ENCODE measurements around the gene RXFP4. TPM values are rescaled to one million over a fixed set of nuclear protein-coding genes. Genes with fewer than 3 reads are reported as not detected.

Gene RXFP4
- polyA plus RNA-seq, 1 donor (not counting 4 experiments of a cell fraction or from before 2014, with no cell fraction given), result not detected

GRCh38 chr1:155982106-155982505 lies 40.7 kb downstream of the RXFP4 start:
- FAIRE-seq, result no peak
- H3K27me3 ChIP-seq (ENCODE audit: control insufficient read depth, extremely low read depth, insufficient read depth, low read length), result no peaks in the 10 kb centered on the region
- peak overlapping the region; percentile 97 for H3K4me2 ChIP-seq (ENCODE audit: control insufficient read depth, extremely low read depth, insufficient read depth, low read depth, low read length)
- H3K9me3 ChIP-seq (ENCODE audit: control insufficient read depth, low read depth, low read length), result no peaks in the 10 kb centered on the region
- peak overlapping the region in 1 of 3 experiments; percentile 62 for H3K4me3 ChIP-seq (ENCODE audit: control insufficient read depth in 2 of 3, extremely low read depth in 1 of 3, insufficient read depth in 2 of 3, low read depth in 1 of 3, low read length in 3 of 3)
- DNase-seq (ENCODE audit: low read depth, low spot score), result no peak
- H3K9ac ChIP-seq (ENCODE audit: control insufficient read depth, extremely low read depth, insufficient read depth, low read length), result peak overlapping the region; percentile 44
- peaks cover 23% of the 10 kb centered on the region for H3K79me2 ChIP-seq (ENCODE audit: control insufficient read depth, insufficient read depth, low read length)
- peak overlapping the region; percentile 93 for H3K27ac ChIP-seq (ENCODE audit: control insufficient read depth, insufficient read depth, low read length)
- dilution Hi-C loops (cut with MboI; ENCODE audit: extremely low pct_ligation_motif_present, low sequenced_read_pairs), result no loop called here
- TF ChIP-seq EZH2 (IDR thresholded peaks at IDR 0.05; ENCODE audit: low read length), result no peak
- no peak for TF ChIP-seq CTCF (optimal IDR thresholded peaks at IDR 0.05 in 1 of 3, IDR thresholded peaks at IDR 0.05 in 1 of 3, conservative IDR thresholded peaks at IDR 0.05 in 1 of 3; ENCODE audit: extremely low read depth in 1 of 3, insufficient read depth in 2 of 3, low read length in 3 of 3)
- H2AFZ ChIP-seq (ENCODE audit: control insufficient read depth, low read length), result no peak overlapping the region
- H4K20me1 ChIP-seq (ENCODE audit: control insufficient read depth, extremely low read depth, insufficient read depth, low read length), result no peaks in the 10 kb centered on the region
- H3K4me1 ChIP-seq (ENCODE audit: control insufficient read depth, extremely low read depth, insufficient read depth, low read length), result peaks cover 61% of the 10 kb centered on the region
- no peaks in the 10 kb centered on the region for H3K36me3 ChIP-seq (ENCODE audit: control insufficient read depth in 2 of 2, extremely low read depth in 1 of 2, insufficient read depth in 2 of 2, low read length in 2 of 2)
- peaks cover 2% of the 10 kb centered on the region for H3K9me1 ChIP-seq (ENCODE audit: control insufficient read depth, extremely low read depth, insufficient read depth, low read length)

GRCh38 chr1:155983191-155984024 lies 42.0 kb downstream of the RXFP4 start:
- no peaks in the 10 kb centered on the region for H3K9me3 ChIP-seq (ENCODE audit: control insufficient read depth, low read depth, low read length)
- FAIRE-seq, result peak; percentile 43
- peak; percentile 61 for DNase-seq (ENCODE audit: low read depth, low spot score)
- peak overlapping the region in 1 of 3 experiments; percentile 62 for H3K4me3 ChIP-seq (ENCODE audit: control insufficient read depth in 2 of 3, extremely low read depth in 1 of 3, insufficient read depth in 2 of 3, low read depth in 1 of 3, low read length in 3 of 3)
- H3K27ac ChIP-seq (ENCODE audit: control insufficient read depth, insufficient read depth, low read length), result peak overlapping the region; percentile 93
- peaks cover 10% of the 10 kb centered on the region for H3K79me2 ChIP-seq (ENCODE audit: control insufficient read depth, insufficient read depth, low read length)
- H3K36me3 ChIP-seq (ENCODE audit: control insufficient read depth in 2 of 2, extremely low read depth in 1 of 2, insufficient read depth in 2 of 2, low read length in 2 of 2), result no peaks in the 10 kb centered on the region
- H3K4me1 ChIP-seq (ENCODE audit: control insufficient read depth, extremely low read depth, insufficient read depth, low read length), result peaks cover 58% of the 10 kb centered on the region
- H3K4me2 ChIP-seq (ENCODE audit: control insufficient read depth, extremely low read depth, insufficient read depth, low read depth, low read length), result peak overlapping the region; percentile 97
- TF ChIP-seq CTCF (optimal IDR thresholded peaks at IDR 0.05 in 1 of 3, IDR thresholded peaks at IDR 0.05 in 1 of 3, conservative IDR thresholded peaks at IDR 0.05 in 1 of 3; ENCODE audit: extremely low read depth in 1 of 3, insufficient read depth in 2 of 3, low read length in 3 of 3), result peak in 2 of 3 experiments; percentile 10 to 26
- no peak for TF ChIP-seq EZH2 (IDR thresholded peaks at IDR 0.05; ENCODE audit: low read length)
- peaks cover 2% of the 10 kb centered on the region for H3K9me1 ChIP-seq (ENCODE audit: control insufficient read depth, extremely low read depth, insufficient read depth, low read length)
- H3K9ac ChIP-seq (ENCODE audit: control insufficient read depth, extremely low read depth, insufficient read depth, low read length), result peak overlapping the region; percentile 73
- no peak overlapping the region for H2AFZ ChIP-seq (ENCODE audit: control insufficient read depth, low read length)
- dilution Hi-C loops (cut with MboI; ENCODE audit: extremely low pct_ligation_motif_present, low sequenced_read_pairs), result no loop called here
- H3K27me3 ChIP-seq (ENCODE audit: control insufficient read depth, extremely low read depth, insufficient read depth, low read length), result no peaks in the 10 kb centered on the region
- H4K20me1 ChIP-seq (ENCODE audit: control insufficient read depth, extremely low read depth, insufficient read depth, low read length), result no peaks in the 10 kb centered on the region

Measured in keratinocyte (primary cell).